HEK293T (cell line): ENCODE results near the gene EXOC3L1.

Experiments
- ARNT ChIP-seq: fragments of 450-650 bp; IDR thresholded peaks from 2 replicates; pipeline ENCODE4 v1.6.1; 2017; ENCODE audit warnings: mild to moderate bottlenecking
- BHLHE40 ChIP-seq: fragments of 450-650 bp; IDR thresholded peaks from 2 replicates; pipeline ENCODE4 v1.6.1; 2016; ENCODE audit warnings: mild to moderate bottlenecking, moderate library complexity, borderline replicate concordance
- CTBP1 ChIP-seq: fragments of 450-650 bp; IDR thresholded peaks from 2 replicates; pipeline ENCODE4 v1.6.1; 2016; ENCODE audit warnings: borderline replicate concordance
- ELF4 ChIP-seq: fragments of 450-650 bp; IDR thresholded peaks from 2 replicates; pipeline ENCODE4 v1.6.1; 2017; ENCODE audit warnings: antibody characterized with exemption
- FOXA1 ChIP-seq: fragments of 450-650 bp; IDR thresholded peaks from 2 replicates; pipeline ENCODE4 v1.6.1; 2016; ENCODE audit warnings: mild to moderate bottlenecking
- FOXK2 ChIP-seq: fragments of 450-650 bp; IDR thresholded peaks from 2 replicates; pipeline ENCODE4 v1.6.1; 2016; ENCODE audit warnings: mild to moderate bottlenecking
- FOXM1 ChIP-seq: fragments of 450-650 bp; IDR thresholded peaks from 2 replicates; pipeline ENCODE4 v1.6.1; 2017; ENCODE audit warnings: mild to moderate bottlenecking, borderline replicate concordance
- L3MBTL2 ChIP-seq: fragments of 450-650 bp; conservative IDR thresholded peaks from 2 replicates; pipeline ENCODE4 v1.6.1; 2016; ENCODE audit warnings: mild to moderate bottlenecking
- NFRKB ChIP-seq: fragments of 450-650 bp; IDR thresholded peaks from 2 replicates; pipeline ENCODE4 v1.6.1; 2016; ENCODE audit warnings: mild to moderate bottlenecking, moderate library complexity
- PKNOX1 ChIP-seq: fragments of 450-650 bp; IDR thresholded peaks from 2 replicates; pipeline ENCODE4 v1.6.1; 2016
- SP1 ChIP-seq: fragments of 450-650 bp; IDR thresholded peaks from 2 replicates; pipeline ENCODE4 v1.6.1; 2017
- SUZ12 ChIP-seq: fragments of 450-650 bp; IDR thresholded peaks from 2 replicates; pipeline ENCODE4 v1.6.1; 2016; ENCODE audit warnings: mild to moderate bottlenecking

GRCh38 chr16:67226804-67227566 is 37.0 kb upstream of the EXOC3L1 start, which contains the start of gene TMEM208:
- TF ChIP-seq ELF4 (peak; percentile 97), ARNT (no peak), SUZ12 (no peak), SP1 (no peak), FOXA1 (no peak), L3MBTL2 (no peak), CTBP1 (no peak), FOXM1 (no peak), PKNOX1 (no peak), NFRKB (no peak), FOXK2 (no peak), BHLHE40 (no peak)
